ENCODE data around the gene UGGT1.
A peak's percentile ranks its signal among the peaks of the same experiment; 100 is the strongest.

DNA sequence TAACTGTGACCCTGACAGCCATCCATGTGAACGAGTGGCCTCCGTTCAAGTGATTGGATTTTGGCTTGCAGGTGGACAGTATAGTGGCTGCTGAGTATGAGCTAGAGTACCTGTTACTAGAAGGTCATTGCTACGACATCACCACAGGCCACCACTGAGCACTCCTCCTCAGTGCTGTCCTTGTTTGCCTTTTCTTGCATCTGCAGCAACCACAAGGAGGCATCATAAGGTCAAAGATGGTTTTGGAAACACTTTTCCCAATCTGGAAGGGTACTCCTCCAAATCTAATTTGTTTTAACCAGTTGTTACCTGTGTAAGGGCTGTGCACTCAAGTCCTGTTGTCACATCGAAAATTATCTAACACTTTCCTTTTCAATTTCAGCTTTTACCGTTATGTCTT lies 81.2 kb downstream of the UGGT1 start:
- TF ChIP-seq, protein P1, sequence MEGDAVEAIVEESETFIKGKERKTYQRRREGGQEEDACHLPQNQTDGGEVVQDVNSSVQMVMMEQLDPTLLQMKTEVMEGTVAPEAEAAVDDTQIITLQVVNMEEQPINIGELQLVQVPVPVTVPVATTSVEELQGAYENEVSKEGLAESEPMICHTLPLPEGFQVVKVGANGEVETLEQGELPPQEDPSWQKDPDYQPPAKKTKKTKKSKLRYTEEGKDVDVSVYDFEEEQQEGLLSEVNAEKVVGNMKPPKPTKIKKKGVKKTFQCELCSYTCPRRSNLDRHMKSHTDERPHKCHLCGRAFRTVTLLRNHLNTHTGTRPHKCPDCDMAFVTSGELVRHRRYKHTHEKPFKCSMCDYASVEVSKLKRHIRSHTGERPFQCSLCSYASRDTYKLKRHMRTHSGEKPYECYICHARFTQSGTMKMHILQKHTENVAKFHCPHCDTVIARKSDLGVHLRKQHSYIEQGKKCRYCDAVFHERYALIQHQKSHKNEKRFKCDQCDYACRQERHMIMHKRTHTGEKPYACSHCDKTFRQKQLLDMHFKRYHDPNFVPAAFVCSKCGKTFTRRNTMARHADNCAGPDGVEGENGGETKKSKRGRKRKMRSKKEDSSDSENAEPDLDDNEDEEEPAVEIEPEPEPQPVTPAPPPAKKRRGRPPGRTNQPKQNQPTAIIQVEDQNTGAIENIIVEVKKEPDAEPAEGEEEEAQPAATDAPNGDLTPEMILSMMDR (IDR thresholded peaks at IDR 0.05): peak; percentile 17 to 36 (median 26)
- no peak for TF ChIP-seq POLR2A (IDR thresholded peaks at IDR 0.05)
